ENCODE data around the gene CYP2S1. TPM values are rescaled to one million over a fixed set of nuclear protein-coding genes. Genes with fewer than 3 reads are reported as not detected.

The CYP2S1 gene
- total and polyA plus RNA-seq, 9 of the 15 experiments (the other 6 are each of a cell fraction or from before 2014, with no cell fraction given), result 0.07 to 1.9 (median 0.41) TPM

GRCh38 chr19:41166944-41167804 lies 25.8 kb upstream of the CYP2S1 start (continued):
- TF ChIP-seq, protein P1, sequence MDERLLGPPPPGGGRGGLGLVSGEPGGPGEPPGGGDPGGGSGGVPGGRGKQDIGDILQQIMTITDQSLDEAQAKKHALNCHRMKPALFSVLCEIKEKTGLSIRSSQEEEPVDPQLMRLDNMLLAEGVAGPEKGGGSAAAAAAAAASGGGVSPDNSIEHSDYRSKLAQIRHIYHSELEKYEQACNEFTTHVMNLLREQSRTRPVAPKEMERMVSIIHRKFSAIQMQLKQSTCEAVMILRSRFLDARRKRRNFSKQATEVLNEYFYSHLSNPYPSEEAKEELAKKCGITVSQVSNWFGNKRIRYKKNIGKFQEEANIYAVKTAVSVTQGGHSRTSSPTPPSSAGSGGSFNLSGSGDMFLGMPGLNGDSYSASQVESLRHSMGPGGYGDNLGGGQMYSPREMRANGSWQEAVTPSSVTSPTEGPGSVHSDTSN (CRISPR knock-in tag; IDR thresholded peaks at IDR 0.05; ENCODE audit: low read depth), result no peak
- TF ChIP-seq, protein P1 (tag; conservative IDR thresholded peaks at IDR 0.05; ENCODE audit: low read depth), result no peak
- TF ChIP-seq PML (IDR thresholded peaks at IDR 0.05; ENCODE audit: low read length) (no peak), RBFOX2 (IDR thresholded peaks at IDR 0.05; ENCODE audit: low read depth, low read length) (no peak), SMARCC2 (IDR thresholded peaks at IDR 0.05; ENCODE audit: low read depth) (no peak), ZNF134 (CRISPR knock-in tag; conservative IDR thresholded peaks at IDR 0.05) (no peak), SMARCA5 (IDR thresholded peaks at IDR 0.05) (no peak), PRPF4 (IDR thresholded peaks at IDR 0.05; ENCODE audit: insufficient read depth, low read depth, low read length, poor library complexity, severe bottlenecking) (no peak), BDP1 (IDR thresholded peaks at IDR 0.05; ENCODE audit: insufficient read depth, insufficient read length) (no peak)
- TF ChIP-seq, protein P2, sequence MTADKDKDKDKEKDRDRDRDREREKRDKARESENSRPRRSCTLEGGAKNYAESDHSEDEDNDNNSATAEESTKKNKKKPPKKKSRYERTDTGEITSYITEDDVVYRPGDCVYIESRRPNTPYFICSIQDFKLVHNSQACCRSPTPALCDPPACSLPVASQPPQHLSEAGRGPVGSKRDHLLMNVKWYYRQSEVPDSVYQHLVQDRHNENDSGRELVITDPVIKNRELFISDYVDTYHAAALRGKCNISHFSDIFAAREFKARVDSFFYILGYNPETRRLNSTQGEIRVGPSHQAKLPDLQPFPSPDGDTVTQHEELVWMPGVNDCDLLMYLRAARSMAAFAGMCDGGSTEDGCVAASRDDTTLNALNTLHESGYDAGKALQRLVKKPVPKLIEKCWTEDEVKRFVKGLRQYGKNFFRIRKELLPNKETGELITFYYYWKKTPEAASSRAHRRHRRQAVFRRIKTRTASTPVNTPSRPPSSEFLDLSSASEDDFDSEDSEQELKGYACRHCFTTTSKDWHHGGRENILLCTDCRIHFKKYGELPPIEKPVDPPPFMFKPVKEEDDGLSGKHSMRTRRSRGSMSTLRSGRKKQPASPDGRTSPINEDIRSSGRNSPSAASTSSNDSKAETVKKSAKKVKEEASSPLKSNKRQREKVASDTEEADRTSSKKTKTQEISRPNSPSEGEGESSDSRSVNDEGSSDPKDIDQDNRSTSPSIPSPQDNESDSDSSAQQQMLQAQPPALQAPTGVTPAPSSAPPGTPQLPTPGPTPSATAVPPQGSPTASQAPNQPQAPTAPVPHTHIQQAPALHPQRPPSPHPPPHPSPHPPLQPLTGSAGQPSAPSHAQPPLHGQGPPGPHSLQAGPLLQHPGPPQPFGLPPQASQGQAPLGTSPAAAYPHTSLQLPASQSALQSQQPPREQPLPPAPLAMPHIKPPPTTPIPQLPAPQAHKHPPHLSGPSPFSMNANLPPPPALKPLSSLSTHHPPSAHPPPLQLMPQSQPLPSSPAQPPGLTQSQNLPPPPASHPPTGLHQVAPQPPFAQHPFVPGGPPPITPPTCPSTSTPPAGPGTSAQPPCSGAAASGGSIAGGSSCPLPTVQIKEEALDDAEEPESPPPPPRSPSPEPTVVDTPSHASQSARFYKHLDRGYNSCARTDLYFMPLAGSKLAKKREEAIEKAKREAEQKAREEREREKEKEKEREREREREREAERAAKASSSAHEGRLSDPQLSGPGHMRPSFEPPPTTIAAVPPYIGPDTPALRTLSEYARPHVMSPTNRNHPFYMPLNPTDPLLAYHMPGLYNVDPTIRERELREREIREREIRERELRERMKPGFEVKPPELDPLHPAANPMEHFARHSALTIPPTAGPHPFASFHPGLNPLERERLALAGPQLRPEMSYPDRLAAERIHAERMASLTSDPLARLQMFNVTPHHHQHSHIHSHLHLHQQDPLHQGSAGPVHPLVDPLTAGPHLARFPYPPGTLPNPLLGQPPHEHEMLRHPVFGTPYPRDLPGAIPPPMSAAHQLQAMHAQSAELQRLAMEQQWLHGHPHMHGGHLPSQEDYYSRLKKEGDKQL (CRISPR knock-in tag; IDR thresholded peaks at IDR 0.05; ENCODE audit: borderline replicate concordance), result no peak
